Measurements from ENCODE around the gene OR5H6. TPM values are rescaled to one million over a fixed set of nuclear protein-coding genes. Genes with fewer than 3 reads are reported as not detected.

Gene OR5H6
- total and polyA plus RNA-seq, 2 experiments from 2014 or later = not detected

- no peak within 1 kb of the TSS for H2AFZ ChIP-seq
- H3K4me3 ChIP-seq = no peak within 1 kb of the TSS
- no peaks in the 10 kb centered on the region for H3K4me1 ChIP-seq (ENCODE audit: insufficient read depth)
- WGBS (ENCODE audit: low lambda C conversion rate, missing lambda C conversion rate) = 54% methylated on average over 2 of the region's 2 CpGs
- TF ChIP-seq EZH2 (IDR thresholded peaks at IDR 0.05; ENCODE audit: borderline replicate concordance) (no peak), CTCF (IDR thresholded peaks at IDR 0.05; ENCODE audit: poor library complexity) (no peak), EZH2phosphoT487 (IDR thresholded peaks at IDR 0.05; ENCODE audit: low read depth, severe bottlenecking, unreplicated experiment) (no peak)
- no peaks in the 10 kb centered on the region for H4K20me1 ChIP-seq (ENCODE audit: insufficient read depth, poor library complexity, severe bottlenecking)
- H3K36me3 ChIP-seq (replicated peaks; ENCODE audit: insufficient read depth, low read depth) = no peaks in the 10 kb centered on the region
- no peaks in the 10 kb centered on the region for H3K79me2 ChIP-seq
- H3K4me2 ChIP-seq = no peak within 1 kb of the TSS
- H3K9me2 ChIP-seq (replicated peaks; ENCODE audit: insufficient read depth) = no peaks in the 10 kb centered on the region
- no peak for DNase-seq (ENCODE audit: low spot score)
- no peak within 1 kb of the TSS for H3K27ac ChIP-seq
- H3K9me3 ChIP-seq (ENCODE audit: low read depth) = no peaks in the 10 kb centered on the region
- H3K27me3 ChIP-seq = no peaks in the 10 kb centered on the region
These were observed 18.2 kb downstream of the OR5H6 start, which contains the start of gene OR5H2 for GRCh38 chr3:98282205-98282604. OR5H2 (plus strand) TSS chr3:98282505; CDS start chr3:98282903, 398 bp downstream.

GRCh38 chr3:98290916-98291315 is 26.9 kb downstream of the OR5H6 start:
- Histone ChIP-seq H2AFZ (no peak overlapping the region), H3K36me3 (replicated peaks; ENCODE audit: insufficient read depth, low read depth) (no peaks in the 10 kb centered on the region), H3K4me3 (no peak overlapping the region), H4K20me1 (ENCODE audit: insufficient read depth, poor library complexity, severe bottlenecking) (no peaks in the 10 kb centered on the region), H3K4me2 (no peak overlapping the region), H3K27ac (no peak overlapping the region), H3K9me2 (replicated peaks; ENCODE audit: insufficient read depth) (no peaks in the 10 kb centered on the region), H3K9me3 (ENCODE audit: low read depth) (no peaks in the 10 kb centered on the region), H3K79me2 (no peaks in the 10 kb centered on the region), H3K27me3 (no peaks in the 10 kb centered on the region), H3K4me1 (ENCODE audit: insufficient read depth) (no peaks in the 10 kb centered on the region)
- no peak for TF ChIP-seq EZH2phosphoT487 (IDR thresholded peaks at IDR 0.05; ENCODE audit: low read depth, severe bottlenecking, unreplicated experiment)
- no peak for TF ChIP-seq EZH2 (IDR thresholded peaks at IDR 0.05; ENCODE audit: borderline replicate concordance)
- TF ChIP-seq CTCF (IDR thresholded peaks at IDR 0.05; ENCODE audit: poor library complexity) = no peak
- 66% methylated on average over 1 of the region's 1 CpG for WGBS (ENCODE audit: low lambda C conversion rate, missing lambda C conversion rate)
- DNase-seq (ENCODE audit: low spot score) = no peak

GRCh38 chr3:98291332-98291957 is 27.4 kb downstream of the OR5H6 start:
- Histone ChIP-seq H3K4me3 (no peak overlapping the region), H3K36me3 (replicated peaks; ENCODE audit: insufficient read depth, low read depth) (no peaks in the 10 kb centered on the region), H3K9me3 (ENCODE audit: low read depth) (no peaks in the 10 kb centered on the region), H3K27me3 (no peaks in the 10 kb centered on the region), H3K4me1 (ENCODE audit: insufficient read depth) (no peaks in the 10 kb centered on the region), H3K9me2 (replicated peaks; ENCODE audit: insufficient read depth) (no peaks in the 10 kb centered on the region), H2AFZ (no peak overlapping the region), H4K20me1 (ENCODE audit: insufficient read depth, poor library complexity, severe bottlenecking) (no peaks in the 10 kb centered on the region), H3K79me2 (no peaks in the 10 kb centered on the region), H3K27ac (no peak overlapping the region), H3K4me2 (no peak overlapping the region)
- 81% methylated on average over 10 of the region's 10 CpGs for WGBS (ENCODE audit: low lambda C conversion rate, missing lambda C conversion rate)
- no peak for TF ChIP-seq EZH2 (IDR thresholded peaks at IDR 0.05; ENCODE audit: borderline replicate concordance)
- TF ChIP-seq EZH2phosphoT487 (IDR thresholded peaks at IDR 0.05; ENCODE audit: low read depth, severe bottlenecking, unreplicated experiment) = no peak
- TF ChIP-seq CTCF (IDR thresholded peaks at IDR 0.05; ENCODE audit: poor library complexity) = no peak
- DNase-seq (ENCODE audit: low spot score) = no peak

Other genes with a start within 250 kb of the OR5H6 start
- gene GABRR3, start 228.9 kb upstream of the OR5H6 start, total RNA-seq = not detected in 2 replicates
- gene GABRR3, start 228.9 kb upstream of the OR5H6 start, polyA plus RNA-seq = not detected in 2 replicates
- gene OR5AC2, start 177.1 kb upstream of the OR5H6 start, total RNA-seq = not detected in 2 replicates
- not detected in 2 replicates for gene OR5AC2, start 177.1 kb upstream of the OR5H6 start, polyA plus RNA-seq
- not detected in 2 replicates for gene OR5H1, start 133.5 kb upstream of the OR5H6 start, total RNA-seq
- gene OR5H1, start 133.5 kb upstream of the OR5H6 start, polyA plus RNA-seq = not detected in 2 replicates
- not detected in 2 replicates for gene OR5H14, start 116.8 kb upstream of the OR5H6 start, total RNA-seq
- not detected in 2 replicates for gene OR5H14, start 116.8 kb upstream of the OR5H6 start, polyA plus RNA-seq
- gene OR5H15, start 97.5 kb upstream of the OR5H6 start, total RNA-seq = not detected in 2 replicates
- gene OR5H15, start 97.5 kb upstream of the OR5H6 start, polyA plus RNA-seq = not detected in 2 replicates
- gene OR5H2, start 18.3 kb downstream of the OR5H6 start, total RNA-seq = not detected in 2 replicates
- gene OR5H2, start 18.3 kb downstream of the OR5H6 start, polyA plus RNA-seq = not detected in 2 replicates
- gene OR5K4, start 89.6 kb downstream of the OR5H6 start, total RNA-seq = not detected in 2 replicates
- not detected in 2 replicates for gene OR5K4, start 89.6 kb downstream of the OR5H6 start, polyA plus RNA-seq
- not detected in 2 replicates for gene OR5K3, start 126.4 kb downstream of the OR5H6 start, total RNA-seq
- not detected in 2 replicates for gene OR5K3, start 126.4 kb downstream of the OR5H6 start, polyA plus RNA-seq
- gene OR5K1, start 199.0 kb downstream of the OR5H6 start, total RNA-seq = not detected in 2 replicates
- gene OR5K1, start 199.0 kb downstream of the OR5H6 start, polyA plus RNA-seq = not detected in 2 replicates
- gene OR5K2, start 233.4 kb downstream of the OR5H6 start, total RNA-seq = not detected in 2 replicates
- not detected in 2 replicates for gene OR5K2, start 233.4 kb downstream of the OR5H6 start, polyA plus RNA-seq

All from hepatocyte (in vitro differentiated cells).